Loucy (cell line): ENCODE measurements around the gene SECISBP2.

Experiments used
- H2AFZ ChIP-seq: fragments of 200-600 bp; sonication (generic); 2 replicates; pipeline ENCODE4 v1.6.0; 2016; ENCODE audit warnings: antibody characterized with exemption, mild to moderate bottlenecking, low read length, moderate library complexity
- H3F3A ChIP-seq: fragments of 200-600 bp; 2 replicates; pipeline ENCODE4 v1.6.0; 2016; ENCODE audit warnings: antibody characterized with exemption, low read depth, mild to moderate bottlenecking
- H3K27me3 ChIP-seq: fragments of 200-600 bp; sonication (generic); 2 replicates; pipeline ENCODE4 v1.6.1; 2014; ENCODE audit warnings: low read length, mild to moderate bottlenecking; ENCODE audit not compliant: insufficient read depth, poor library complexity, severe bottlenecking
- H3K36me3 ChIP-seq: fragments of 200-600 bp; sonication (generic); 2 replicates; pipeline ENCODE4 v1.6.1; 2016; ENCODE audit warnings: low read length; ENCODE audit not compliant: insufficient read depth
- H3K4me1 ChIP-seq: fragments of 200-600 bp; sonication (generic); 2 replicates; pipeline ENCODE4 v1.5.1; 2014; ENCODE audit warnings: low read length, mild to moderate bottlenecking; ENCODE audit not compliant: insufficient read depth, poor library complexity, severe bottlenecking
- H3K4me2 ChIP-seq: fragments of 200-600 bp; sonication (generic); 2 replicates; pipeline ENCODE4 v1.6.0; 2014; ENCODE audit warnings: antibody characterized with exemption, low read length, low read depth, mild to moderate bottlenecking; ENCODE audit not compliant: poor library complexity, severe bottlenecking
- H3K4me3 ChIP-seq: fragments of 200-600 bp; sonication (generic); 2 replicates; pipeline ENCODE4 v1.5.1; 2014; ENCODE audit warnings: low read length, mild to moderate bottlenecking, mixed read lengths; ENCODE audit not compliant: poor library complexity, severe bottlenecking
- H3K79me2 ChIP-seq: fragments of 200-600 bp; sonication (generic); 2 replicates; pipeline ENCODE4 v1.6.1; 2014; ENCODE audit warnings: low read length; ENCODE audit not compliant: insufficient read depth
- H3K9ac ChIP-seq: fragments of 200-600 bp; sonication (generic); 2 replicates; pipeline ENCODE4 v1.6.0; 2014; ENCODE audit warnings: mild to moderate bottlenecking, low read depth, low read length, moderate library complexity; ENCODE audit not compliant: poor library complexity, severe bottlenecking
- H3K9me2 ChIP-seq: fragments of 200-600 bp; sonication (generic); replicated peaks from 2 replicates; pipeline ENCODE4 v1.6.1; 2016; ENCODE audit warnings: low read depth, low read length, mixed read lengths
- H3K9me3 ChIP-seq: fragments of 200-600 bp; sonication (generic); 2 replicates; pipeline ENCODE4 v1.6.1; 2014; ENCODE audit warnings: mild to moderate bottlenecking, antibody characterized with exemption, low read length, low read depth; ENCODE audit not compliant: insufficient read depth
- H4K20me1 ChIP-seq: fragments of 200-600 bp; sonication (generic); 2 replicates; pipeline ENCODE4 v1.6.0; 2014; ENCODE audit warnings: antibody characterized with exemption, low read length, mild to moderate bottlenecking; ENCODE audit not compliant: insufficient read depth, poor library complexity, severe bottlenecking
- CTCF ChIP-seq: fragments of 200-600 bp; sonication (generic); conservative IDR thresholded peaks from 2 replicates; pipeline ENCODE4 v1.5.1; 2014; ENCODE audit warnings: mild to moderate bottlenecking, antibody characterized with exemption, low read length
- EZH2phosphoT487 ChIP-seq: fragments of 200-600 bp; IDR thresholded peaks from 2 replicates; pipeline ENCODE4 v1.6.1; 2018; ENCODE audit warnings: antibody characterized with exemption, mild to moderate bottlenecking, moderate library complexity, borderline replicate concordance

SECISBP2 gene

GRCh38 chr9:89376741-89377351, 58.5 kb downstream of the SECISBP2 start:
- no peak overlapping the region for H3K9ac ChIP-seq
- H3K9me2 ChIP-seq: no peaks in the 10 kb centered on the region
- TF ChIP-seq CTCF (no peak), EZH2phosphoT487 (no peak)
- H2AFZ ChIP-seq: no peak overlapping the region
- H3K36me3 ChIP-seq: peaks cover 53% of the 10 kb centered on the region; the same call in 1 of the 2 replicates
- no peaks in the 10 kb centered on the region for H3K79me2 ChIP-seq
- H3K9me3 ChIP-seq: no peaks in the 10 kb centered on the region
- H3K4me3 ChIP-seq: no peak overlapping the region
- peaks cover 36% of the 10 kb centered on the region for H3K4me1 ChIP-seq
- H3F3A ChIP-seq: peaks cover 16% of the 10 kb centered on the region
- peaks cover 10% of the 10 kb centered on the region for H4K20me1 ChIP-seq
- no peak overlapping the region for H3K4me2 ChIP-seq
- no peaks in the 10 kb centered on the region for H3K27me3 ChIP-seq

- Histone ChIP-seq H3K9me3 (no peaks in the 10 kb centered on the region), H3K27me3 (no peaks in the 10 kb centered on the region), H3K79me2 (no peaks in the 10 kb centered on the region), H3K9me2 (no peaks in the 10 kb centered on the region), H3K4me3 (no peak overlapping the region), H3K4me2 (no peak overlapping the region), H3K4me1 (peaks cover 36% of the 10 kb centered on the region), H2AFZ (no peak overlapping the region), H4K20me1 (peaks cover 10% of the 10 kb centered on the region), H3K36me3 (peaks cover 59% of the 10 kb centered on the region; the same call in 1 of the 2 replicates), H3F3A (peaks cover 16% of the 10 kb centered on the region), H3K9ac (no peak overlapping the region)
- TF ChIP-seq EZH2phosphoT487 (no peak), CTCF (no peak)
Measured at GRCh38 chr9:89377411-89377810, 59.1 kb downstream of the SECISBP2 start.

GRCh38 chr9:89378541-89378940, 60.2 kb downstream of the SECISBP2 start:
- H3K27me3 ChIP-seq: no peaks in the 10 kb centered on the region
- H3K79me2 ChIP-seq: no peaks in the 10 kb centered on the region
- H3K9me3 ChIP-seq: no peaks in the 10 kb centered on the region
- no peak overlapping the region for H2AFZ ChIP-seq
- H3F3A ChIP-seq: peaks cover 16% of the 10 kb centered on the region
- H3K36me3 ChIP-seq: peaks cover 70% of the 10 kb centered on the region
- H3K4me3 ChIP-seq: no peak overlapping the region
- H4K20me1 ChIP-seq: peaks cover 10% of the 10 kb centered on the region
- no peaks in the 10 kb centered on the region for H3K9me2 ChIP-seq
- peaks cover 31% of the 10 kb centered on the region for H3K4me1 ChIP-seq
- H3K4me2 ChIP-seq: no peak overlapping the region
- TF ChIP-seq CTCF: no peak
- TF ChIP-seq EZH2phosphoT487: no peak
- H3K9ac ChIP-seq: no peak overlapping the region
